Coronary artery (tissue), 2 donors: ENCODE results near the gene BRI3BP.
A peak's percentile ranks its signal among the peaks of the same experiment; 100 is the strongest.

Experiments
- DNase-seq: peaks from one replicate; pipeline ENCODE4 v3.0.0-alpha.2; 2017; ENCODE audit warnings: low spot score
- H3K27ac ChIP-seq, 2 donors: fragments of 200-600 bp; sonication (generic); one replicate each; pipeline ENCODE4 v1.5.1; 2016 to 2019
- H3K4me3 ChIP-seq: fragments of 200-600 bp; sonication (generic); 2 replicates; pipeline ENCODE4 v1.5.1; 2016; ENCODE audit warnings: mild to moderate bottlenecking, moderate library complexity
- CTCF ChIP-seq: fragments of 200-600 bp; sonication (generic); IDR thresholded peaks from one replicate; pipeline ENCODE4 v1.5.1; 2019; ENCODE audit warnings: antibody characterized with exemption

Gene BRI3BP

GRCh38 chr12:124993626-124994436, at the start of gene BRI3BP:
BRI3BP (plus strand) TSS chr12:124993645; CDS start chr12:124993791, 146 bp downstream.
- DNase-seq: no peak
- no peak for TF ChIP-seq CTCF
- peak within 1 kb of the TSS; percentile 81 for H3K4me3 ChIP-seq
- H3K27ac ChIP-seq: peak within 1 kb of the TSS in 1 of 2 donors; percentile 22

- DNase-seq: no peak
- no peak overlapping the region for H3K27ac ChIP-seq
- TF ChIP-seq CTCF: no peak
- H3K4me3 ChIP-seq: no peak overlapping the region
These were observed 47.0 kb upstream of the BRI3BP start for GRCh38 chr12:124946447-124946793.

- TF ChIP-seq CTCF: no peak
- no peak overlapping the region for H3K27ac ChIP-seq
- no peak for DNase-seq
- no peak overlapping the region for H3K4me3 ChIP-seq
These were observed 46.4 kb upstream of the BRI3BP start for GRCh38 chr12:124947013-124947412.

- no peak for DNase-seq
- no peak overlapping the region for H3K27ac ChIP-seq
- TF ChIP-seq CTCF: no peak
- H3K4me3 ChIP-seq: no peak overlapping the region
These were observed 45.7 kb upstream of the BRI3BP start for GRCh38 chr12:124947561-124948398.

GRCh38 chr12:124949066-124949465, 44.4 kb upstream of the BRI3BP start:
- TF ChIP-seq CTCF: no peak
- Histone ChIP-seq H3K27ac (no peak overlapping the region), H3K4me3 (no peak overlapping the region)
- no peak for DNase-seq

- DNase-seq: no peak
- Histone ChIP-seq H3K4me3 (no peak overlapping the region), H3K27ac (no peak overlapping the region)
- TF ChIP-seq CTCF: no peak
These were observed 43.4 kb upstream of the BRI3BP start for GRCh38 chr12:124949779-124950728.
